ENCODE data around the gene MOSMO. TPM values are rescaled to one million over a fixed set of nuclear protein-coding genes. Genes with fewer than 3 reads are reported as not detected.

MOSMO gene
- 1 to 10 TPM; 5.3 to 8.2 (median 7.0) TPM for total RNA-seq

- DNase-seq = peak; percentile 62
- Mint-ChIP-seq H3K9me3 (no peaks in the 10 kb centered on the region), H3K4me1 (ENCODE audit: low read depth) (peaks cover 42% of the 10 kb centered on the region), H3K4me3 (peak within 1 kb of the TSS; percentile 90), H3K36me3 (ENCODE audit: insufficient read depth) (no peaks in the 10 kb centered on the region), H3K27me3 (ENCODE audit: low read depth) (no peaks in the 10 kb centered on the region)
- peak; percentile 96 for ATAC-seq
Observed at GRCh38 chr16:22007509-22008214, at the start of gene MOSMO. TSS of gene MOSMO (plus strand) at chr16:22008111. CDS start at chr16:22008302, 191 bp downstream.

- Mint-ChIP-seq H3K4me1 (ENCODE audit: low read depth) (peaks cover 41% of the 10 kb centered on the region), H3K27me3 (ENCODE audit: low read depth) (no peaks in the 10 kb centered on the region), H3K4me3 (no peak overlapping the region), H3K36me3 (ENCODE audit: insufficient read depth) (peaks cover 34% of the 10 kb centered on the region), H3K9me3 (no peaks in the 10 kb centered on the region)
- ATAC-seq (peak; percentile 52 to 70), DNase-seq (no peak)
Observed at GRCh38 chr16:21959050-21959449, 48.9 kb upstream of the MOSMO start.

GRCh38 chr16:21962475-21962874, 45.4 kb upstream of the MOSMO start:
- Mint-ChIP-seq H3K27me3 (ENCODE audit: low read depth) (no peaks in the 10 kb centered on the region), H3K4me1 (ENCODE audit: low read depth) (peaks cover 15% of the 10 kb centered on the region), H3K4me3 (no peak overlapping the region), H3K36me3 (ENCODE audit: insufficient read depth) (peaks cover 53% of the 10 kb centered on the region), H3K9me3 (no peaks in the 10 kb centered on the region)
- DNase-seq = no peak
- no peak for ATAC-seq

GRCh38 chr16:21963887-21964286, 44.0 kb upstream of the MOSMO start:
- H3K4me3 Mint-ChIP-seq = no peak overlapping the region
- DNase-seq (no peak), ATAC-seq (no peak)
- no peaks in the 10 kb centered on the region for H3K9me3 Mint-ChIP-seq
- peaks cover 51% of the 10 kb centered on the region for H3K36me3 Mint-ChIP-seq (ENCODE audit: insufficient read depth)
- peaks cover 8% of the 10 kb centered on the region for H3K4me1 Mint-ChIP-seq (ENCODE audit: low read depth)
- no peaks in the 10 kb centered on the region for H3K27me3 Mint-ChIP-seq (ENCODE audit: low read depth)

- H3K4me3 Mint-ChIP-seq = no peak overlapping the region
- H3K27me3 Mint-ChIP-seq (ENCODE audit: low read depth) = no peaks in the 10 kb centered on the region
- peaks cover 4% of the 10 kb centered on the region for H3K4me1 Mint-ChIP-seq (ENCODE audit: low read depth)
- ATAC-seq (no peak), DNase-seq (no peak)
- peaks cover 47% of the 10 kb centered on the region for H3K36me3 Mint-ChIP-seq (ENCODE audit: insufficient read depth)
- no peaks in the 10 kb centered on the region for H3K9me3 Mint-ChIP-seq
Observed at GRCh38 chr16:21964353-21964752, 43.6 kb upstream of the MOSMO start.

- ATAC-seq (no peak), DNase-seq (no peak)
- Mint-ChIP-seq H3K4me1 (ENCODE audit: low read depth) (no peaks in the 10 kb centered on the region), H3K4me3 (no peak overlapping the region), H3K36me3 (ENCODE audit: insufficient read depth) (peaks cover 23% of the 10 kb centered on the region), H3K27me3 (ENCODE audit: low read depth) (no peaks in the 10 kb centered on the region), H3K9me3 (no peaks in the 10 kb centered on the region)
Observed at GRCh38 chr16:21971856-21972255, 36.1 kb upstream of the MOSMO start.

- Mint-ChIP-seq H3K9me3 (no peaks in the 10 kb centered on the region), H3K4me1 (ENCODE audit: low read depth) (no peaks in the 10 kb centered on the region), H3K36me3 (ENCODE audit: insufficient read depth) (peaks cover 24% of the 10 kb centered on the region), H3K4me3 (no peak overlapping the region), H3K27me3 (ENCODE audit: low read depth) (no peaks in the 10 kb centered on the region)
- DNase-seq (no peak), ATAC-seq (no peak)
Observed at GRCh38 chr16:21973945-21974344, 34.0 kb upstream of the MOSMO start.

GRCh38 chr16:21980032-21980431, 27.9 kb upstream of the MOSMO start:
- no peaks in the 10 kb centered on the region for H3K4me1 Mint-ChIP-seq (ENCODE audit: low read depth)
- H3K4me3 Mint-ChIP-seq = no peak overlapping the region
- no peaks in the 10 kb centered on the region for H3K9me3 Mint-ChIP-seq
- DNase-seq = no peak
- H3K36me3 Mint-ChIP-seq (ENCODE audit: insufficient read depth) = peaks cover 41% of the 10 kb centered on the region
- no peak for ATAC-seq
- no peaks in the 10 kb centered on the region for H3K27me3 Mint-ChIP-seq (ENCODE audit: low read depth)

- ATAC-seq = no peak
Observed at GRCh38 chr16:21982108-21982507, 25.8 kb upstream of the MOSMO start.

GRCh38 chr16:21984062-21984461, 23.8 kb upstream of the MOSMO start:
- ATAC-seq = no peak
- H3K9me3 Mint-ChIP-seq = no peaks in the 10 kb centered on the region
- H3K4me1 Mint-ChIP-seq (ENCODE audit: low read depth) = no peaks in the 10 kb centered on the region

More at GRCh38 chr16:21982108-21982507, 25.8 kb upstream of the MOSMO start:
- peaks cover 44% of the 10 kb centered on the region for H3K36me3 Mint-ChIP-seq (ENCODE audit: insufficient read depth)
- no peaks in the 10 kb centered on the region for H3K9me3 Mint-ChIP-seq
- DNase-seq = no peak
- no peak overlapping the region for H3K4me3 Mint-ChIP-seq
- H3K27me3 Mint-ChIP-seq (ENCODE audit: low read depth) = no peaks in the 10 kb centered on the region
- H3K4me1 Mint-ChIP-seq (ENCODE audit: low read depth) = no peaks in the 10 kb centered on the region

GRCh38 chr16:21985524-21985923, 22.4 kb upstream of the MOSMO start:
- peaks cover 4% of the 10 kb centered on the region for H3K4me1 Mint-ChIP-seq (ENCODE audit: low read depth)
- peaks cover 27% of the 10 kb centered on the region for H3K36me3 Mint-ChIP-seq (ENCODE audit: insufficient read depth)
- no peaks in the 10 kb centered on the region for H3K27me3 Mint-ChIP-seq (ENCODE audit: low read depth)
- H3K9me3 Mint-ChIP-seq = no peaks in the 10 kb centered on the region
- H3K4me3 Mint-ChIP-seq = no peak overlapping the region
- ATAC-seq (no peak), DNase-seq (no peak)

More at GRCh38 chr16:21984062-21984461, 23.8 kb upstream of the MOSMO start:
- H3K36me3 Mint-ChIP-seq (ENCODE audit: insufficient read depth) = peaks cover 36% of the 10 kb centered on the region
- no peak overlapping the region for H3K4me3 Mint-ChIP-seq
- no peaks in the 10 kb centered on the region for H3K27me3 Mint-ChIP-seq (ENCODE audit: low read depth)
- no peak for DNase-seq

- no peak for ATAC-seq
Observed at GRCh38 chr16:21986692-21987246, 21.1 kb upstream of the MOSMO start.

GRCh38 chr16:21987498-21987897, 20.4 kb upstream of the MOSMO start:
- no peak overlapping the region for H3K4me3 Mint-ChIP-seq
- H3K9me3 Mint-ChIP-seq = no peaks in the 10 kb centered on the region
- DNase-seq (no peak), ATAC-seq (no peak)
- H3K27me3 Mint-ChIP-seq (ENCODE audit: low read depth) = no peaks in the 10 kb centered on the region
- H3K36me3 Mint-ChIP-seq (ENCODE audit: insufficient read depth) = peaks cover 17% of the 10 kb centered on the region
- H3K4me1 Mint-ChIP-seq (ENCODE audit: low read depth) = peaks cover 18% of the 10 kb centered on the region

More at GRCh38 chr16:21986692-21987246, 21.1 kb upstream of the MOSMO start:
- H3K9me3 Mint-ChIP-seq = no peaks in the 10 kb centered on the region
- peaks cover 15% of the 10 kb centered on the region for H3K4me1 Mint-ChIP-seq (ENCODE audit: low read depth)
- H3K4me3 Mint-ChIP-seq = no peak overlapping the region
- no peaks in the 10 kb centered on the region for H3K27me3 Mint-ChIP-seq (ENCODE audit: low read depth)
- H3K36me3 Mint-ChIP-seq (ENCODE audit: insufficient read depth) = peaks cover 21% of the 10 kb centered on the region
- no peak for DNase-seq

GRCh38 chr16:21989133-21989532, 18.8 kb upstream of the MOSMO start:
- no peaks in the 10 kb centered on the region for H3K27me3 Mint-ChIP-seq (ENCODE audit: low read depth)
- no peaks in the 10 kb centered on the region for H3K9me3 Mint-ChIP-seq

GRCh38 chr16:21989751-21990150, 18.2 kb upstream of the MOSMO start:
- no peaks in the 10 kb centered on the region for H3K9me3 Mint-ChIP-seq
- no peak overlapping the region for H3K4me3 Mint-ChIP-seq
- ATAC-seq (no peak), DNase-seq (no peak)
- no peaks in the 10 kb centered on the region for H3K27me3 Mint-ChIP-seq (ENCODE audit: low read depth)
- peaks cover 6% of the 10 kb centered on the region for H3K36me3 Mint-ChIP-seq (ENCODE audit: insufficient read depth)
- peaks cover 20% of the 10 kb centered on the region for H3K4me1 Mint-ChIP-seq (ENCODE audit: low read depth)

More at GRCh38 chr16:21989133-21989532, 18.8 kb upstream of the MOSMO start:
- Mint-ChIP-seq H3K4me1 (ENCODE audit: low read depth) (peaks cover 20% of the 10 kb centered on the region), H3K36me3 (ENCODE audit: insufficient read depth) (peaks cover 11% of the 10 kb centered on the region), H3K4me3 (no peak overlapping the region)
- no peak for DNase-seq
- ATAC-seq = no peak
